Calu3 (cell line): ENCODE results near the gene RAB44. TPM values are rescaled to one million over a fixed set of nuclear protein-coding genes. Genes with fewer than 3 reads are reported as not detected.

ENCODE experiments used
- BruUV-seq: library from RNA; stranded (reverse); fragments of 400-500 nt; replicated peaks from 2 replicates; lab custom pipeline; 2021; lab: Mats Ljungman, UMichigan
- CTCF ChIA-PET: fragments of 300-600 bp; sonication (Branson Sonifier 250); formaldehyde crosslinking; loops from one replicate; lab custom pipeline; 2022; ENCODE audit warnings: antibody characterized with exemption; lab: Charles Lee
- DNase-seq: peaks from one replicate; pipeline ENCODE4 v3.0.0; 2022
- H3K27ac Mint-ChIP-seq: one replicate; pipeline ENCODE4 v1.8.0; 2022; ENCODE audit warnings: mixed read lengths; ENCODE audit not compliant: unreplicated experiment
- H3K27me3 Mint-ChIP-seq: one replicate; pipeline ENCODE4 v1.8.0; 2022; ENCODE audit warnings: mixed read lengths; ENCODE audit not compliant: unreplicated experiment
- H3K36me3 Mint-ChIP-seq: one replicate; pipeline ENCODE4 v1.8.0; 2022; ENCODE audit warnings: mild to moderate bottlenecking, moderate library complexity, mixed read lengths; ENCODE audit not compliant: insufficient read depth, unreplicated experiment
- H3K4me1 Mint-ChIP-seq: one replicate; pipeline ENCODE4 v1.8.0; 2022; ENCODE audit warnings: mild to moderate bottlenecking, low read depth, mixed read lengths; ENCODE audit not compliant: unreplicated experiment
- H3K4me3 Mint-ChIP-seq: one replicate; pipeline ENCODE4 v1.8.0; 2022; ENCODE audit warnings: mild to moderate bottlenecking, low read depth, moderate library complexity, mixed read lengths; ENCODE audit not compliant: unreplicated experiment
- H3K9me3 Mint-ChIP-seq: one replicate; pipeline ENCODE4 v1.8.0; 2022; ENCODE audit warnings: low read depth, mixed read lengths; ENCODE audit not compliant: unreplicated experiment
- intact Hi-C: fragments of 100-400 bp; cut with micrococcal nuclease; formaldehyde crosslinking; loops from one replicate; pipeline ENCODE4 v1.10.0; 2022; ENCODE audit not compliant: unreplicated experiment
- total RNA-seq: library from RNA; stranded (reverse); gene quantifications from 2 replicates; pipeline ENCODE4 v1.2.3, GENCODE V29; 2022
- TF ChIP-seq, protein P1 (sequence below): fragments of 200-600 bp; IDR thresholded peaks from one replicate; pipeline ENCODE4 v1.8.0; 2022; ENCODE audit warnings: antibody characterized with exemption; ENCODE audit not compliant: unreplicated experiment

Gene RAB44
- total RNA-seq, 1 experiment from 2014 or later, result not detected

DNA sequence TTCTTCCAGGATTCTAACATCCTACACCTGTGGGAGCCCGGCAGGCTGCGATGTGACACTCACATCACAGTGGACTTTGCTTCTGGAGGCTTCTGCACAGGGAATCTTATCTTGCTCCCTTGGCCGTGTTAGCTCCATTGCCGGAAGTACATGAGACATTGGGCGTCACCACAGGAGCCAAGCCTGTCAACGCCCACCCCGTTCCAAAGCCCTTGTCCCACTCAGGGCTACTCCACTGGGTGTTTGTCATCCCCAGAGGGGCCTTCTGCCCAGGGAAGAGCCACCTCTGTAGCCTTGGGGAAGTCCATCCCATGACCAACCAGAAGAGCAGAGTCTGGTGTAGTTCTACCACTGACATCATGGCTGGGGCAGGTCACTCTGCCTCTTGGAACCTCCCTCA is 1.7 kb downstream of the RAB44 start:
- intact Hi-C loops, result no loop called here
- no peak overlapping the region for H3K4me3 Mint-ChIP-seq
- H3K36me3 Mint-ChIP-seq, result no peaks in the 10 kb centered on the region
- peaks cover 11% of the 10 kb centered on the region for H3K4me1 Mint-ChIP-seq
- no TSS peak for BruUV-seq
- no peak for DNase-seq
- no peak overlapping the region for H3K27ac Mint-ChIP-seq
- H3K9me3 Mint-ChIP-seq, result no peaks in the 10 kb centered on the region
- CTCF ChIA-PET, result no interaction called here
- TF ChIP-seq, protein P1, sequence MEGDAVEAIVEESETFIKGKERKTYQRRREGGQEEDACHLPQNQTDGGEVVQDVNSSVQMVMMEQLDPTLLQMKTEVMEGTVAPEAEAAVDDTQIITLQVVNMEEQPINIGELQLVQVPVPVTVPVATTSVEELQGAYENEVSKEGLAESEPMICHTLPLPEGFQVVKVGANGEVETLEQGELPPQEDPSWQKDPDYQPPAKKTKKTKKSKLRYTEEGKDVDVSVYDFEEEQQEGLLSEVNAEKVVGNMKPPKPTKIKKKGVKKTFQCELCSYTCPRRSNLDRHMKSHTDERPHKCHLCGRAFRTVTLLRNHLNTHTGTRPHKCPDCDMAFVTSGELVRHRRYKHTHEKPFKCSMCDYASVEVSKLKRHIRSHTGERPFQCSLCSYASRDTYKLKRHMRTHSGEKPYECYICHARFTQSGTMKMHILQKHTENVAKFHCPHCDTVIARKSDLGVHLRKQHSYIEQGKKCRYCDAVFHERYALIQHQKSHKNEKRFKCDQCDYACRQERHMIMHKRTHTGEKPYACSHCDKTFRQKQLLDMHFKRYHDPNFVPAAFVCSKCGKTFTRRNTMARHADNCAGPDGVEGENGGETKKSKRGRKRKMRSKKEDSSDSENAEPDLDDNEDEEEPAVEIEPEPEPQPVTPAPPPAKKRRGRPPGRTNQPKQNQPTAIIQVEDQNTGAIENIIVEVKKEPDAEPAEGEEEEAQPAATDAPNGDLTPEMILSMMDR, result no peak
- H3K27me3 Mint-ChIP-seq, result peaks cover 17% of the 10 kb centered on the region

DNA sequence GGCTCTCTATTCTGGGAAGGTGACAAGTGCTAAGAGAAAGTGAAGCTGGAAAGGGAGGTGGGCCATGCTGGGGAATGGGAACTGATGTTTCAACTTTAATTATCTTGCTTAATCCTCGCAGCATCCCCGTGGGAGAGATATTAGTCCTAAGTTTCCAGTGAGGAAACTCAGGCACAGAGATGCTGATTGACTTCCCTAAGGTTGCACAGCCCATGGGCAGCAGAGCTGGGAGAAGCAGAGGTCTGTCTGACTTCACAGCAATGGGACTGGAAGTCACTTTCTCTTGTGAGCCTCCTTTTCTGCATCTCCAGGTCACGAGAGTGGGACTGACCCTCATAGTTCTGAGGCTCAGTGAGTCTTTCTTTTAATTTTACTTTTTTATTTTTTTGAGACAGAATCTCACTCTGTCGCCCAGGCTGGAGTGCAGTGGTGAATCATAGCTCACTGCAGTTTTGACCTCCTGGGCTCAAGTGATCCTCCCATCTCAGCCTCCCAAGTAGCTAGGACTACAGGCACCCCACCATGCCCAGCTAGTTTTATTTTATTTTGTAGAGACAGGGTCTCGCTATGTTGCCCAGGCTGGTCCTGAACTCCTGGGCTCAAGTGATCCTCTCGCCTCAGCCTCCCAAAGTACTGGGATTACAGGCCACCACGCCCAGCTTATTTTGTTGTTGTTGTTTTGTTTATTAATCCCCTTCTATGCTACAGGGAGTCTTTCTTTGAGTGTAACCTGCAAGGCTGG is 2.6 kb downstream of the RAB44 start:
- intact Hi-C loops, result no loop called here
- Mint-ChIP-seq H3K9me3 (no peaks in the 10 kb centered on the region), H3K36me3 (no peaks in the 10 kb centered on the region), H3K27me3 (peaks cover 17% of the 10 kb centered on the region), H3K4me1 (peaks cover 11% of the 10 kb centered on the region), H3K27ac (no peak overlapping the region), H3K4me3 (no peak overlapping the region)
- no TSS peak for BruUV-seq
- CTCF ChIA-PET, result interaction anchor here (0.8 kb wide), 1 partner anchor 15 kb away, joined by 3 read pairs; no protein-coding TSS in a partner anchor
- DNase-seq, result no peak
- TF ChIP-seq, protein P1, result no peak

- peaks cover 11% of the 10 kb centered on the region for H3K4me1 Mint-ChIP-seq
- H3K4me3 Mint-ChIP-seq, result no peak overlapping the region
- H3K36me3 Mint-ChIP-seq, result no peaks in the 10 kb centered on the region
- DNase-seq, result no peak
- BruUV-seq, result no TSS peak
- CTCF ChIA-PET, result interaction anchor here (0.8 kb wide), 2 partner anchors 15 to 20 kb away, joined by 3 read pairs; no protein-coding TSS in a partner anchor
- H3K27ac Mint-ChIP-seq, result no peak overlapping the region
- no peaks in the 10 kb centered on the region for H3K9me3 Mint-ChIP-seq
- peaks cover 17% of the 10 kb centered on the region for H3K27me3 Mint-ChIP-seq
- TF ChIP-seq, protein P1, result no peak
- intact Hi-C loops, result no loop called here
Observed at GRCh38 chr6:36700831-36701230, 3.2 kb downstream of the RAB44 start.

- Mint-ChIP-seq H3K4me3 (no peak overlapping the region), H3K9me3 (no peaks in the 10 kb centered on the region), H3K4me1 (peaks cover 11% of the 10 kb centered on the region), H3K36me3 (no peaks in the 10 kb centered on the region), H3K27ac (no peak overlapping the region), H3K27me3 (peaks cover 17% of the 10 kb centered on the region)
- CTCF ChIA-PET, result interaction anchor here (0.8 to 0.9 kb wide), 2 partner anchors 19 to 58 kb away, joined by 3 read pairs; no protein-coding TSS in a partner anchor
- DNase-seq, result peak; percentile 52
- intact Hi-C loops, result no loop called here
- TF ChIP-seq, protein P1, result peak; percentile 40
- no TSS peak for BruUV-seq
Observed at GRCh38 chr6:36701401-36701991, 3.9 kb downstream of the RAB44 start.
